Measurements from ENCODE around the gene WDR87. TPM values are rescaled to one million over a fixed set of nuclear protein-coding genes. Genes with fewer than 3 reads are reported as not detected.

WDR87 gene
- total RNA-seq, 1 donor, result not detected

DNA sequence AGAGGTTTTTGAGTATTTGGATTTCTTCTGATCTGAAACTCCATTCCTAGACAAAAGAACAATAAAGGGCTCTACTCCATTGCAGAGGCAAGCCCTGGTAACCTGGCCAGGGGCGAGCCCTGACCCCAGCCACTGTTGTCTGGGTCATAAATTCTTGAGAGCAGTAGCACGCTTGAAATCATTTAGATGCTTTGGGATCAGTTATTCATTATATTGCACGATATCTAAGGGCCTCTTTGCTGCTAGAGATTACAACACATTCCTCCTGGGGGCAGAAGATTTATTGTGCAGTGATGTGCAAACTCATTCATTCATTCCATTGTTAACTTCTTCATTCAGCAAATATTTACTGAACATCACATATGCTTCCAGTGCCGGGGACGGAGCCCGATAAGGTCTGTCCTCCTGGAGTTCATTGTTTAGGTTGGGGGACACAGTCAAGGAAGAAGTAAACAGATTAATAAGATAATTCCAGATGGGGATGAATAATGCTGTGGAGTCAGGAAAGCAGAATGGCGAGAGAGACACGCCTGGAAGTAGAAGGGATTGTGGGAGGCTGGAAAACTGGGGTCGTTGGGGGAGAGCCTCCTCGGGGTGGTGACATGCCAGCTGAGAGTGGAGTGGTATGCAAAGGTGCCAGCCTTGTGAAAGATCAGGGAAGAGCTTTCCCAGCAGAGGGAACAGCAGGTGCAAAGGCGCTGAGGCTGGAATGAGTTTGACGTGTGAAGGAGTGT lies 35.6 kb upstream of the WDR87 start:
- no peak overlapping the region for H3K4me3 ChIP-seq (ENCODE audit: low read depth, low read length)
- TF ChIP-seq, protein P1, sequence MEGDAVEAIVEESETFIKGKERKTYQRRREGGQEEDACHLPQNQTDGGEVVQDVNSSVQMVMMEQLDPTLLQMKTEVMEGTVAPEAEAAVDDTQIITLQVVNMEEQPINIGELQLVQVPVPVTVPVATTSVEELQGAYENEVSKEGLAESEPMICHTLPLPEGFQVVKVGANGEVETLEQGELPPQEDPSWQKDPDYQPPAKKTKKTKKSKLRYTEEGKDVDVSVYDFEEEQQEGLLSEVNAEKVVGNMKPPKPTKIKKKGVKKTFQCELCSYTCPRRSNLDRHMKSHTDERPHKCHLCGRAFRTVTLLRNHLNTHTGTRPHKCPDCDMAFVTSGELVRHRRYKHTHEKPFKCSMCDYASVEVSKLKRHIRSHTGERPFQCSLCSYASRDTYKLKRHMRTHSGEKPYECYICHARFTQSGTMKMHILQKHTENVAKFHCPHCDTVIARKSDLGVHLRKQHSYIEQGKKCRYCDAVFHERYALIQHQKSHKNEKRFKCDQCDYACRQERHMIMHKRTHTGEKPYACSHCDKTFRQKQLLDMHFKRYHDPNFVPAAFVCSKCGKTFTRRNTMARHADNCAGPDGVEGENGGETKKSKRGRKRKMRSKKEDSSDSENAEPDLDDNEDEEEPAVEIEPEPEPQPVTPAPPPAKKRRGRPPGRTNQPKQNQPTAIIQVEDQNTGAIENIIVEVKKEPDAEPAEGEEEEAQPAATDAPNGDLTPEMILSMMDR (IDR thresholded peaks at IDR 0.05; ENCODE audit: insufficient read depth, low read depth, low read length), result no peak
- no peak for DNase-seq (ENCODE audit: low read depth)

DNA sequence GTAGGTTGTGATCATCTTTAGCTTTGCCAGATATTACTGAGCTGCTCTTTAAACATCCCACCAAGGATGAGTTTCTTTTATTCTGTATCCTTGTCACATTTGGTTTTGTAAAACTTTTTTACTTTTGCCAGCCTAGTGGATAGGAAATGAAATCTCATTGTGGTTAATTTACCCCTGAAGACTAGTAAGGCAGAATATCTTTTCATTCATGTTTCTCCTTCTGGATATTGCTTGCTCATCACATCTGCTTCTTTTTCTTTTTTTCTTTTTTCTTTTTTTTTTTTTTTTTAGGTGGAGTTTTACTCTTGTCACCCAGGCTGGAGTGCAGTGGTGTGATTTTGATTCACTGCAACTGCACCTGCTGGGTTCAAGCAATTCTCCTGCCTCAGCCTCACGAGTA lies 32.0 kb upstream of the WDR87 start:
- H3K4me3 ChIP-seq (ENCODE audit: low read depth, low read length), result no peak overlapping the region
- DNase-seq (ENCODE audit: low read depth), result no peak
- TF ChIP-seq, protein P1 (IDR thresholded peaks at IDR 0.05; ENCODE audit: insufficient read depth, low read depth, low read length), result no peak

DNA sequence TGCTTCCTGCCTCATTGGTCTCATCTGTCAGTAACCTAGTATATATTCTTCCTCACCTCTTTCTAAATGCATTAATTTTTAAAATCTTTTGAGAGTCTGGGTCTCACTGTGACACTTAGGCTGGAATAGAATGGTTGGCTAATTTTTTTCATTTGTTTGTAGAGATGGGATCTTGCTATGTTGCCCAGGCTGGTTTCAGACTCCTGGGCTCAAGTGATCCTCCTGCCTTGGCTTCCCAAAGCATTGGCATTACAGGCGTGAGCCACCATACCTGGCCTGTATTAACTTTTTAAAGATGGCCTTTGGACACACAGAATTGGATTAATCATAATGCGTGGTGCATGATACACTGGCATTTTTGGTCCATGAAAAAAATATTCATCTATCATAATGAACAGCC lies 30.5 kb upstream of the WDR87 start:
- no peak overlapping the region for H3K4me3 ChIP-seq (ENCODE audit: low read depth, low read length)
- no peak for DNase-seq (ENCODE audit: low read depth)
- TF ChIP-seq, protein P1 (IDR thresholded peaks at IDR 0.05; ENCODE audit: insufficient read depth, low read depth, low read length), result no peak

DNA sequence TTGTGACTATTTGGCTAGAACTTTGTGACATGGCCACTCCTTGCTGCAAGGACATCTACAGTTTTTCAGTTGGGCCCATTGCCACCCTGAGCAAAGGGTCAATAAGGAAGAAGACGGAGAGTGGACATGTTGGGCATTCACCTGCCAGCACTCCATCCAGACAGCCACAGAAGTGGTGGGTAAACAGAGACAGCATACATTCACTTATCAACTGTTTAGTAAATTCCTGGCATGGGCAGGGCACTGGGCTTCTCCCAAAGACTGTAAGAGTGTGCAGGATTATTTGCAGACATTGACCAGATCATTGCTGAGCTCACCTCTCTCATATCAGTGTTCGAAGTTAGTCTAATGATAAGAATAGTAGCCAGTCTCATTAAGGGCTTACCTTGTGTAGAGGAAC lies 29.8 kb upstream of the WDR87 start:
- DNase-seq (ENCODE audit: low read depth), result no peak
- TF ChIP-seq, protein P1 (IDR thresholded peaks at IDR 0.05; ENCODE audit: insufficient read depth, low read depth, low read length), result no peak
- no peak overlapping the region for H3K4me3 ChIP-seq (ENCODE audit: low read depth, low read length)

DNA sequence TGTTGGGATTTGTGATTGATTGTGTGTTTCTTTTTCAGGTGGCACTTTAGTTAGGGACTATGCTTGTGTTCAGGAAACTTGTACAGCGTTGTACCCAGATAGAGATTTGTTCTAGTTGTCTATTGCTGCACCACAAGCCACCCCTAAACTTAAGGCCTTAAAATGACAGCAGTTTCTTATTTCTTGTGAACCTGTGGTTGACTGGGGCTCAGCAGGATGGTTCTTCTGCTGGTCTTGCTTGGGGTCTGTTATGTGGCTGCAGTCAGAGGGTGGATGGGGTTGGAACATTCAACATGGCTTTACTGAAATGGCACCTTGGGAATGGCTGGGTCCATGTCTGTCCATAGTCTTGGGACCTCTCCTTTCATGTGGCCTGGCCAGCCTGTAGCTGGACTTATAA lies 28.9 kb upstream of the WDR87 start:
- DNase-seq (ENCODE audit: low read depth), result no peak
- TF ChIP-seq, protein P1 (IDR thresholded peaks at IDR 0.05; ENCODE audit: insufficient read depth, low read depth, low read length), result no peak
- H3K4me3 ChIP-seq (ENCODE audit: low read depth, low read length), result no peak overlapping the region

DNA sequence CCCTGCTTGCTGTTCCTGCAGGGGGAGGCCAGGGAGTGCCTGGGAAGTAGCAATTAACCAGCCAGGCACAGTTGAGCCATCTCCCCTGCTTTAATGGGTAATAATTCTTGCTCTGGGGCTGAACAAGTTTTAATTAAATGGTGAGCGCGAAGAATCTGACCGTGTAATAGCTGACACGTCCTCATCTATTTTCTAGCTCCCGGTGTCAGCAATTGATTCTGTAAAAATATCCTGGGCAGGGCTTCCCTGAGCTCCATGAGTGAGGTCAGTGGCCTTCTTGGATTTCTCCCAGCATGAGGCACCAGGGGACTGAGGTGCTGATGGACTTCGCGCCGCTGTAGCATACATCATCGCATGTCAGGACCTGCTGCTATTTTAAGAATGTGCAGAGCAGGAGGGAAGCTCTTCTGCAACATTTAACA lies 27.6 kb upstream of the WDR87 start:
- TF ChIP-seq, protein P1 (IDR thresholded peaks at IDR 0.05; ENCODE audit: insufficient read depth, low read depth, low read length), result no peak
- no peak overlapping the region for H3K4me3 ChIP-seq (ENCODE audit: low read depth, low read length)

More for the DNA sequence above, 27.6 kb upstream of the WDR87 start:
- no peak for DNase-seq (ENCODE audit: low read depth)
